ENCODE measurements around the gene MSRB1. TPM values are rescaled to one million over a fixed set of nuclear protein-coding genes. Genes with fewer than 3 reads are reported as not detected.

Gene MSRB1
- polyA plus RNA-seq, 2 of the 4 experiments (the other 2 are of a cell fraction) = 27.7 to 37.5 TPM

DNA sequence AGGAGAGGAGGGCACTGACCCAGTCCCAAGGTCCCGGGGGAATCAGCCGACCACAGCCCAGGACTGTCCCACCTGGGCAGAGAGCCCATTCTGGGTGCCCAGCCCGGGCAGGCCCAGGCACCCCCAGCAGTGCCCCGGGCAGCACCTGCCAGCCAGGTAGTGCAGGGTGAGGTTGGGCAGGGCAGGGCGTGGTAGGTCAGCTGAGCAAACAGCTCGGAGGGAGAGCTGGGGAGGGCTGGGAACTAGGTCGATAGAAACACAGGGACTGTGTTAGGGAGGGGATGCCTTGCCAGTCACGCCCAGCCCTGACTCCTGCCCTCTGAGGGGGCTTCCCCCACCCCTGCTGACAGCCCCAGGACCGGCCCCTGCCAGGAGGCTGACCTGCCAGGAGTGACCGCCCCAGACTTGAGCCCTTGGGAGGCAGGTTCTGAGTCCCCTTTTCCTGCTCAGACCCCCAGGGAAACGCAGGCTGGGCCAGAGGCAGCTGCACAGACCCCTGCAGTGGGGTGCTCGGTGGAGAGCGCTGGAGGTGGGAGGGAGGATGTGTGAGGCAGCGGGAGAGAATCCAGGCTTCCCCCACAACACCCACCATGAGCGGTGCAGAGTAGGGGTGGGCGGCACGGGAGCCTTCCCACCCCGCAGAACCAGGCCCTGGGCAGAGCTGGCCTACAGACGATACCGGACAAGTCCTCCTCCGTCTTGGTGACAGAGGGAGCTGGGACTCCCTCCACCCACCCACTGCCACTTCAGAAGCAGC, 29.5 kb downstream of the MSRB1 start (continued):
- TF ChIP-seq, protein P1, sequence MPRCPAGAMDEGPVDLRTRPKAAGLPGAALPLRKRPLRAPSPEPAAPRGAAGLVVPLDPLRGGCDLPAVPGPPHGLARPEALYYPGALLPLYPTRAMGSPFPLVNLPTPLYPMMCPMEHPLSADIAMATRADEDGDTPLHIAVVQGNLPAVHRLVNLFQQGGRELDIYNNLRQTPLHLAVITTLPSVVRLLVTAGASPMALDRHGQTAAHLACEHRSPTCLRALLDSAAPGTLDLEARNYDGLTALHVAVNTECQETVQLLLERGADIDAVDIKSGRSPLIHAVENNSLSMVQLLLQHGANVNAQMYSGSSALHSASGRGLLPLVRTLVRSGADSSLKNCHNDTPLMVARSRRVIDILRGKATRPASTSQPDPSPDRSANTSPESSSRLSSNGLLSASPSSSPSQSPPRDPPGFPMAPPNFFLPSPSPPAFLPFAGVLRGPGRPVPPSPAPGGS (IDR thresholded peaks at IDR 0.05) = no peak
- TF ChIP-seq HEYL (CRISPR knock-in tag; IDR thresholded peaks at IDR 0.05) = no peak

DNA sequence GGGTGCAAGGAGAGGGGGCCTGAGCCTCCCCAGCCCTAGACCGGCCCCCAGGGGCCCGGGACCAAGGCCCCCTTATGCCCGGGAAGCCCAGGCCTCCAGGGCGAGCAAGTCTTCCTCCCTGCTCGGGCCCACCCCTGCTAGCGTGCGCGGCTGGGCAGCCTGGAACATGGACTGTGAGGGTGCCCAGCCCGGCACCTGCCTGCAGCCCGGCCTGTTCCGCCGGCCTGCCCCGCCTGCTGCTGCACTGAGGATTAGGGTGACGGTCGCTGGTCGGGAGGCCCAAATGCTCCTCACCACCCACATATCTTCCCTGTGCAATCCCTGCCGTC, 30.8 kb downstream of the MSRB1 start:
- Histone ChIP-seq H3K9me3 (no peaks in the 10 kb centered on the region), H3K4me3 (no peak overlapping the region), H3K4me2 (no peak overlapping the region), H3K27ac (no peak overlapping the region), H3K4me1 (peaks cover 34% of the 10 kb centered on the region)
- DNase-seq (ENCODE audit: low read depth in 1 of 2, low spot score in 1 of 2) = no peak
- CTCF ChIA-PET = interaction anchor here (1.1 to 1.5 kb wide), 2 partner anchors 13 to 29 kb away, joined by 3 to 4 read pairs; no protein-coding TSS in a partner anchor
- POLR2A ChIA-PET = no interaction called here
- 93% methylated on average over 9 of the region's 17 CpGs for WGBS (ENCODE audit: missing lambda C conversion rate)
- TF ChIP-seq CBX2 (IDR thresholded peaks at IDR 0.05; ENCODE audit: borderline replicate concordance, low read depth) (no peak), MYC (IDR thresholded peaks at IDR 0.05; ENCODE audit: borderline replicate concordance, low read length) (no peak), KDM5A (IDR thresholded peaks at IDR 0.05) (no peak), EHMT2 (IDR thresholded peaks at IDR 0.05; ENCODE audit: low read depth) (no peak), CEBPB (IDR thresholded peaks at IDR 0.05) (no peak), SREBF2 (IDR thresholded peaks at IDR 0.05) (no peak), EP300 (IDR thresholded peaks at IDR 0.05) (no peak), SMC3 (IDR thresholded peaks at IDR 0.05) (no peak), ZFP36 (IDR thresholded peaks at IDR 0.05; ENCODE audit: borderline replicate concordance, partially characterized antibody) (no peak), NR3C1 (IDR thresholded peaks at IDR 0.05) (no peak), JUNB (IDR thresholded peaks at IDR 0.05) (no peak), MAFK (IDR thresholded peaks at IDR 0.05; ENCODE audit: partially characterized antibody) (no peak)
- TF ChIP-seq, protein P2, sequence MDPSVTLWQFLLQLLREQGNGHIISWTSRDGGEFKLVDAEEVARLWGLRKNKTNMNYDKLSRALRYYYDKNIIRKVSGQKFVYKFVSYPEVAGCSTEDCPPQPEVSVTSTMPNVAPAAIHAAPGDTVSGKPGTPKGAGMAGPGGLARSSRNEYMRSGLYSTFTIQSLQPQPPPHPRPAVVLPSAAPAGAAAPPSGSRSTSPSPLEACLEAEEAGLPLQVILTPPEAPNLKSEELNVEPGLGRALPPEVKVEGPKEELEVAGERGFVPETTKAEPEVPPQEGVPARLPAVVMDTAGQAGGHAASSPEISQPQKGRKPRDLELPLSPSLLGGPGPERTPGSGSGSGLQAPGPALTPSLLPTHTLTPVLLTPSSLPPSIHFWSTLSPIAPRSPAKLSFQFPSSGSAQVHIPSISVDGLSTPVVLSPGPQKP (IDR thresholded peaks at IDR 0.05; ENCODE audit: low read depth, low read length) = no peak
- TF ChIP-seq, protein P3, sequence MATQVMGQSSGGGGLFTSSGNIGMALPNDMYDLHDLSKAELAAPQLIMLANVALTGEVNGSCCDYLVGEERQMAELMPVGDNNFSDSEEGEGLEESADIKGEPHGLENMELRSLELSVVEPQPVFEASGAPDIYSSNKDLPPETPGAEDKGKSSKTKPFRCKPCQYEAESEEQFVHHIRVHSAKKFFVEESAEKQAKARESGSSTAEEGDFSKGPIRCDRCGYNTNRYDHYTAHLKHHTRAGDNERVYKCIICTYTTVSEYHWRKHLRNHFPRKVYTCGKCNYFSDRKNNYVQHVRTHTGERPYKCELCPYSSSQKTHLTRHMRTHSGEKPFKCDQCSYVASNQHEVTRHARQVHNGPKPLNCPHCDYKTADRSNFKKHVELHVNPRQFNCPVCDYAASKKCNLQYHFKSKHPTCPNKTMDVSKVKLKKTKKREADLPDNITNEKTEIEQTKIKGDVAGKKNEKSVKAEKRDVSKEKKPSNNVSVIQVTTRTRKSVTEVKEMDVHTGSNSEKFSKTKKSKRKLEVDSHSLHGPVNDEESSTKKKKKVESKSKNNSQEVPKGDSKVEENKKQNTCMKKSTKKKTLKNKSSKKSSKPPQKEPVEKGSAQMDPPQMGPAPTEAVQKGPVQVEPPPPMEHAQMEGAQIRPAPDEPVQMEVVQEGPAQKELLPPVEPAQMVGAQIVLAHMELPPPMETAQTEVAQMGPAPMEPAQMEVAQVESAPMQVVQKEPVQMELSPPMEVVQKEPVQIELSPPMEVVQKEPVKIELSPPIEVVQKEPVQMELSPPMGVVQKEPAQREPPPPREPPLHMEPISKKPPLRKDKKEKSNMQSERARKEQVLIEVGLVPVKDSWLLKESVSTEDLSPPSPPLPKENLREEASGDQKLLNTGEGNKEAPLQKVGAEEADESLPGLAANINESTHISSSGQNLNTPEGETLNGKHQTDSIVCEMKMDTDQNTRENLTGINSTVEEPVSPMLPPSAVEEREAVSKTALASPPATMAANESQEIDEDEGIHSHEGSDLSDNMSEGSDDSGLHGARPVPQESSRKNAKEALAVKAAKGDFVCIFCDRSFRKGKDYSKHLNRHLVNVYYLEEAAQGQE (IDR thresholded peaks at IDR 0.05) = no peak
- TF ChIP-seq, protein P4, sequence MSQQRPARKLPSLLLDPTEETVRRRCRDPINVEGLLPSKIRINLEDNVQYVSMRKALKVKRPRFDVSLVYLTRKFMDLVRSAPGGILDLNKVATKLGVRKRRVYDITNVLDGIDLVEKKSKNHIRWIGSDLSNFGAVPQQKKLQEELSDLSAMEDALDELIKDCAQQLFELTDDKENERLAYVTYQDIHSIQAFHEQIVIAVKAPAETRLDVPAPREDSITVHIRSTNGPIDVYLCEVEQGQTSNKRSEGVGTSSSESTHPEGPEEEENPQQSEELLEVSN (IDR thresholded peaks at IDR 0.05; ENCODE audit: borderline replicate concordance, low read depth) = no peak
- no peak for ATAC-seq
- no peak for FAIRE-seq

All from A549 (cell line).